GM19397 (cell line): Measurements from ENCODE around the gene ROBO1.
"Not testable (repeated sequence)": the region's sequence is repeated elsewhere in the genome, so short reads cannot be mapped to it uniquely, and the experiment has no call there.

Source experiments
- ATAC-seq: cut with Tn5 transposase; IDR thresholded peaks from one replicate; pipeline ENCODE4 v1.9.1; 2021; ENCODE audit warnings: mild to moderate bottlenecking, moderate library complexity; ENCODE audit not compliant: unreplicated experiment

The ROBO1 gene

GRCh38 chr3:78765671-78766485 is 1001.9 kb downstream of the ROBO1 start:
- no peak for ATAC-seq

- ATAC-seq: no peak
Observed at GRCh38 chr3:78764634-78765033, 1003.2 kb downstream of the ROBO1 start.

- no peak for ATAC-seq
Observed at GRCh38 chr3:78762121-78762520, 1005.7 kb downstream of the ROBO1 start.

GRCh38 chr3:78761126-78761525 is 1006.7 kb downstream of the ROBO1 start:
- no peak for ATAC-seq

- no peak for ATAC-seq
Observed at GRCh38 chr3:78757731-78758130, 1010.1 kb downstream of the ROBO1 start.

- no peak for ATAC-seq
Observed at GRCh38 chr3:78754066-78754743, 1013.6 kb downstream of the ROBO1 start.

GRCh38 chr3:78751266-78751665 is 1016.5 kb downstream of the ROBO1 start:
- ATAC-seq: no peak

GRCh38 chr3:78750291-78750690 is 1017.5 kb downstream of the ROBO1 start:
- ATAC-seq: not testable (repeated sequence)

GRCh38 chr3:78749056-78749455 is 1018.7 kb downstream of the ROBO1 start:
- ATAC-seq: no peak

- ATAC-seq: no peak
Observed at GRCh38 chr3:78745847-78746246, 1022.0 kb downstream of the ROBO1 start.

GRCh38 chr3:78742491-78742890 is 1025.3 kb downstream of the ROBO1 start:
- no peak for ATAC-seq

- ATAC-seq: no peak
Observed at GRCh38 chr3:78742041-78742440, 1025.8 kb downstream of the ROBO1 start.

- no peak for ATAC-seq
Observed at GRCh38 chr3:78741066-78741645, 1026.6 kb downstream of the ROBO1 start.

GRCh38 chr3:78738833-78739232 is 1029.0 kb downstream of the ROBO1 start:
- no peak for ATAC-seq

GRCh38 chr3:78737988-78738387 is 1029.8 kb downstream of the ROBO1 start:
- no peak for ATAC-seq

- no peak for ATAC-seq
Observed at GRCh38 chr3:78736863-78737262, 1030.9 kb downstream of the ROBO1 start.

GRCh38 chr3:78734048-78734637 is 1033.7 kb downstream of the ROBO1 start:
- no peak for ATAC-seq

GRCh38 chr3:78732893-78733292 is 1034.9 kb downstream of the ROBO1 start:
- ATAC-seq: no peak

- ATAC-seq: no peak
Observed at GRCh38 chr3:78732471-78732870, 1035.3 kb downstream of the ROBO1 start.

GRCh38 chr3:78729946-78730345 is 1037.9 kb downstream of the ROBO1 start:
- ATAC-seq: no peak

GRCh38 chr3:78728406-78729145 is 1039.2 kb downstream of the ROBO1 start:
- no peak for ATAC-seq
